Measurements from ENCODE around the gene ZFYVE21. TPM values are rescaled to one million over a fixed set of nuclear protein-coding genes. Genes with fewer than 3 reads are reported as not detected.

Gene ZFYVE21
- total RNA-seq, 6 donors from 2014 or later: 29.3 to 92.1 (median 65.5) TPM

DNA sequence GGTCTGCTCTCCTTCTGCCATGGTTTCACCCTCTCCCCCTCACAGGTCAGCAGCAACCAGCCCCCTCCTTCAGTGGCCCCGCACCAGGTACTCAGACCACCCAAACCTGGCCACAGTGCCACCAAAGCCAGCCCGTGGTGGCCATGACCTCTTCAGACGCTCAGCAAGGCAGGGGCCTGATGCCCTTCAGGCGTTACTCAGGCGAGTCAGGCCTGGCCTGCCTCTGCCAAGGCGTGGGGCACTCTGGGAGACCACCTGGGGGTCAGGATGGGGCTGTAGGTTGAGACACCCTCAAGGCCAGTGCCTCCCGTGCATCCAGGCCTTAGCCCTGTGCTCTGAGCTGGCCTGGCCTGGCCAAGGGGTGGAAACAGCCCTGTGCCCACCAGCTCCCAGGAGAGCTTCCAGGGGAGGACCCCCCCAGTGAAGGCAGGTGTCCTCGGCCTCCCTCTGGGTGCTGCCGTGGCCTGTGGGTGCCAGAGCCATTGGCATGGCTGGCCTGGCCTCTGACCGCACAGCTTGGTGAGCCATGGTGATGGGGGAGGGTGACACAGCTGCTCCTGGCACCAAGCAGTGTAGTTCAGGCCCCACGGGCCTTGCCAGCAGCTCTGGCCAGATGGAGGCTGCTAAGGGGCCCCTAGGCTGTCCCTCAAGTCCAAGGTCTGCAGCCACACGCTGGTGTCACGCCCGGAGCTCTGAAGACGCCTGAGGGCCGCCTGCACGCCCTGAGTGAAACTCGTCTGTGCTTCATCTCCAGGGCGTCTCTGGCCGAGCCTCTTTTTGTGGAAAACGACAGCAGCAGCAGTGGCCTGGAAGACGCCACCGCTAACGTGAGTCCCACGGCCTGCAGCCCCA is 15.5 kb upstream of the ZFYVE21 start:
- Histone ChIP-seq H3K27me3 (no peaks in the 10 kb centered on the region), H3K36me3 (peaks cover 11 to 84% (median 56%) of the 10 kb centered on the region in 4 donors), H3K27ac (peak overlapping the region in 3 of 4 donors; percentile 13 to 19 (median 15)), H3K9me3 (no peaks in the 10 kb centered on the region), H3K4me1 (peaks cover 23 to 60% (median 42%) of the 10 kb centered on the region in 4 donors), H3K4me3 (no peak overlapping the region)
- DNase-seq (no peak), ATAC-seq (ENCODE audit: low FRiP score in 2 of 2) (no peak)
- WGBS, 2 donors: 83 to 89% methylated on average over 14 to 25 of the region's 25 CpGs
- no peak for TF ChIP-seq EP300 (IDR thresholded peaks at IDR 0.05)
- TF ChIP-seq POLR2AphosphoS5 (IDR thresholded peaks at IDR 0.05): no peak

- H3K27me3 ChIP-seq: no peaks in the 10 kb centered on the region
- 83 to 94% methylated on average over 6 to 21 of the region's 21 CpGs for WGBS, 2 donors
- peaks cover 31 to 61% (median 46%) of the 10 kb centered on the region in 4 donors for H3K4me1 ChIP-seq
- ATAC-seq (ENCODE audit: low FRiP score in 2 of 2) (no peak), DNase-seq (peak in 1 of 2 donors; percentile 71)
- H3K27ac ChIP-seq: no peak overlapping the region
- H3K9me3 ChIP-seq: no peaks in the 10 kb centered on the region
- H3K36me3 ChIP-seq: peaks cover 11 to 79% (median 56%) of the 10 kb centered on the region in 4 donors
- TF ChIP-seq POLR2A (IDR thresholded peaks at IDR 0.05): no peak
- TF ChIP-seq CTCF (IDR thresholded peaks at IDR 0.05): no peak
- no peak for TF ChIP-seq POLR2AphosphoS5 (IDR thresholded peaks at IDR 0.05)
- no peak for TF ChIP-seq EP300 (IDR thresholded peaks at IDR 0.05)
- H3K4me3 ChIP-seq: no peak overlapping the region
Observed at GRCh38 chr14:103700753-103701490, 14.7 kb upstream of the ZFYVE21 start.

- Histone ChIP-seq H3K27ac (no peak overlapping the region), H3K27me3 (no peaks in the 10 kb centered on the region), H3K36me3 (peaks cover 11 to 88% (median 59%) of the 10 kb centered on the region in 4 donors), H3K4me3 (no peak overlapping the region), H3K9me3 (no peaks in the 10 kb centered on the region), H3K4me1 (peaks cover 23 to 59% (median 37%) of the 10 kb centered on the region in 4 donors)
- no peak for ATAC-seq (ENCODE audit: low FRiP score in 2 of 2)
- WGBS, 2 donors: 90 to 93% methylated on average over 3 to 5 of the region's 5 CpGs
- TF ChIP-seq POLR2AphosphoS5 (IDR thresholded peaks at IDR 0.05) (no peak), CTCF (IDR thresholded peaks at IDR 0.05) (no peak), POLR2A (IDR thresholded peaks at IDR 0.05) (no peak), EP300 (IDR thresholded peaks at IDR 0.05) (no peak)
- DNase-seq: no peak
Observed at GRCh38 chr14:103702095-103702494, 13.5 kb upstream of the ZFYVE21 start.

DNA sequence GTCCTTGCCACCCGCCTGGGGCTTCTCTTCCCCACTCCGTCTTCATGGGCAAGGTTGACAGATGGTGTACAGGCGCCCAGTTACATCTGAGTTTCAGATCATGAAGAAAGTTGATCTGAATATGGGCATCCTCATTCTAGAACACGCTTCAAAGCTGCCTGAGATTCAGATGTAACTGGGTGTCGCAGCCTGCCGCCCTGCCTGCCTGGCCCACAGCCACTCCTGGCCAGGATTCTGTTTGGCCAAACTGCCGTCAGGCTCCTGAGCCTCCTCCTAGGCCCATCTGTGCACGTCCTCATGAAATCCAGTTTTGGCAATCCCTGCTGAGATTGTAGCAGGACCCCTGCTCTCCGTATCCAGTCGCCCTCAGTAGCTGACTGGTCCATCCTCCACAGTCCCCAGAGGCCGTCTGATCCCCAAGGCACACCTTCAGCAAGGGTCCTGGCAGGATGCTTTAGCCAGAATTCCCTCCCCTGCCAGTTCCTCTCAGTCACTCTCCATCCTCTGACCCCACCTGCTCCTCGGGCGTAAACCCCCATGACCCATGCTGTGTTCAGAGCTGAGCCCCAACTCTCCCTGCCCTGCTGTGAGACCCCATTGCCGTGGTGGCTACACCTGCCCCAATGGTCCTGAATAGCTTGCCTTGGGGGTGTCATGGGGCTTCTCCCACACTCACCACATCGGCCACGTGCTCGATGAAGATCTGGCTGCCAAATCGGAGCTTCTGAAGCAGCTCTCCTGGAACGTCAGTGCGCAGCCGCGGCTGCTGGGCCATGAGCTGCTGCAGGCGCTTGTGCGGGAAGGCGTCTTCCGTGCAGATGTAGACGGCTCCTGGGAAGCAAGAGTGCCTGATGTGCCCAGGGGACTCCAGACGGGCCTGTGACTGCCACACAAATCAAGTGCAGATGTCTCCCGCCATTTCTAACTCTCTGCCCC is 12.8 kb upstream of the ZFYVE21 start:
- Histone ChIP-seq H3K27me3 (no peaks in the 10 kb centered on the region), H3K4me1 (peaks cover 17 to 52% (median 31%) of the 10 kb centered on the region in 4 donors), H3K4me3 (no peak overlapping the region), H3K36me3 (peaks cover 11 to 89% (median 57%) of the 10 kb centered on the region in 4 donors), H3K9me3 (no peaks in the 10 kb centered on the region), H3K27ac (no peak overlapping the region)
- 94 to 96% methylated on average over 25 to 29 of the region's 29 CpGs for WGBS, 2 donors
- DNase-seq (peak in 1 of 2 donors; percentile 71), ATAC-seq (ENCODE audit: low FRiP score in 2 of 2) (no peak)
- TF ChIP-seq POLR2AphosphoS5 (IDR thresholded peaks at IDR 0.05) (no peak), POLR2A (IDR thresholded peaks at IDR 0.05) (no peak), EP300 (IDR thresholded peaks at IDR 0.05) (no peak), CTCF (IDR thresholded peaks at IDR 0.05) (no peak)
